ENCODE data around the gene SPRY2.
"Not testable (repeated sequence)": the region's sequence is repeated elsewhere in the genome, so short reads cannot be mapped to it uniquely, and the experiment has no call there.

The SPRY2 gene

DNA sequence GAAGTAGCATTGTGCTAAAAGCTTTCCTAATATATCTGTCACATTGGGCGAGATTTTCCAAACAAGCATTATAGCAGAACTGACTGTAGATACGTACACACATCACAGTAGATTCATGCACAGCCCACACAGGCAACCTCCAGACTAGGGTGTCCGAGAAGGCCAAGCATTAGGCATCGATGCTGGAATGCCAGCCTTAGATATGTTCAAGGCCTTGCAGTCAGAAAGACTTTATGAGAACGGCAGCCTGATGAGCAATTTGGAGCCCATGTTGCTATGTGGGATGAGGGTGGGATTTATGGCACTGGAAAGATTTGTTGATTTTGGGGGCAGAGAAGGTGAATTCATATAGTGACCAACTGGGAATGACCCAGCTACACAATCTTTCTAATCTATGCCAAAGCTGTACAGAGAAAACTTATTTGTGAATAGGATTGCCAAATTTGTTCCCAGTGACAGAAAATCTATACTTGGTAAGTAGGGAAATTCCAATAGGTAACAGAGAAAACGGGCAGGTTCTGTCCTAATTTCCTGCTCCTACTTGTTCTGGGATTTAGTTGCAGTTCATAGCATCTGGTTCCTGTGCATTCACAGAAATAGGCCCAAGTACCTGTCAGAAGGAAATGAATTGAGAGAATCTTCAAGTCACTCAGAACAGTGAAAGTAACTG lies 31.0 kb upstream of the SPRY2 start:
- Histone ChIP-seq H3K9me3 (ENCODE audit: control insufficient read depth in 1 of 2, low read length in 2 of 2) (no peaks in the 10 kb centered on the region), H3K4me3 (ENCODE audit: low read depth in 1 of 2, low read length in 2 of 2) (no peak overlapping the region), H3K36me3 (ENCODE audit: control insufficient read depth in 1 of 2, insufficient read depth in 2 of 2, low read length in 2 of 2) (no peaks in the 10 kb centered on the region), H3K4me1 (ENCODE audit: control insufficient read depth in 1 of 2, insufficient read depth in 2 of 2, low read length in 2 of 2) (no peaks in the 10 kb centered on the region), H3K27me3 (ENCODE audit: low read depth, low read length) (no peaks in the 10 kb centered on the region), H3K27ac (ENCODE audit: low read length) (no peak overlapping the region)

DNA sequence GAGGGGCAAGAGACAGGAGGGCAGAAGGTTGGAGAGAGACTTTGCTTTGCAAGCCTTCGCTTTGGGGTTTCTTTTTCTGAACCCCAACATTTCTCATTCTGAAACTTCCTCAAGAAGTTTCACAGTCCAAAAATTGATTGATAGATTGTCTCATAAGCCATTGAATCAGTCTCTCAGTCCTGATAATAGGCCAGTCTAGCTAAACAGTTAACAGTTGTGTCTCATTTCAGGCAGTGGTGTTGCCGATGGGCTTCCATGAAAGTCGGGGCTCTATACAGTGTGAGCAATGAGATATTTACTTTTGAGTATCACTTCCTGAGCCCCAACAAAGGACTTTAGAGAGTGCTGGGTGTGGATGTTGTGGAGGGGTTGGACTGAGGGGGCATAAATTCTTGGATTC lies 26.5 kb upstream of the SPRY2 start:
- H3K4me1 ChIP-seq (ENCODE audit: control insufficient read depth in 1 of 2, insufficient read depth in 2 of 2, low read length in 2 of 2): no peaks in the 10 kb centered on the region
- H3K27ac ChIP-seq (ENCODE audit: low read length): no peak overlapping the region
- H3K4me3 ChIP-seq (ENCODE audit: low read depth in 1 of 2, low read length in 2 of 2): no peak overlapping the region
- no peaks in the 10 kb centered on the region for H3K36me3 ChIP-seq (ENCODE audit: control insufficient read depth in 1 of 2, insufficient read depth in 2 of 2, low read length in 2 of 2)
- H3K27me3 ChIP-seq (ENCODE audit: low read depth, low read length): no peaks in the 10 kb centered on the region
- no peaks in the 10 kb centered on the region for H3K9me3 ChIP-seq (ENCODE audit: control insufficient read depth in 1 of 2, low read length in 2 of 2)

DNA sequence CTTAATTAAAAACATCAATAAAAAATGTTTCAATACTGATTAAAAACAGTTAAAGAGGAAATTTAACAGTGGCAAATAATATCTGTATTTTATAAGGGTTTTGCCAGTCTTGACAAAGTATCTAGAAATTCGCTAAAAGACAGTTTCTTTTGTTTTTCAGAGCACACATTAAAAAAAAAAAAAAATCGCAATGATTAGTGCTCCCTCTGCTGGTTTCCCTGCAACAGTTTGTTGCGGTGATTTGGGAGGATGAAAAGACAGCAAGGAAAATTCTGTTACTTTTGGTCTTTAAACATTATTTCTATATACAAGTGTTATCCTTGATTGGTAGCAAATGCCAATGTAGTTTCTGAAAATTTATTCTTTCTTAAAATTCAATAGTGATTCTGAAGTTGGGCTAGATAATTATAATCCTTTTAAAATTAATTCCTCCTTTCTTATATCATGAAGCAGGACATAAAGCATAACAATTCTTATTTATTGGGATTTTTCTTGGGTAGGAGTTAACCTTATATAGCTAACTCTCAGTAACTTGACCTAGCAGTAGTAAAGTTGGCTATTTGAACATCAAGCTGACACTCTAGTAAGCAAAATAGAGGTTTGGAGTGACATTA lies 23.1 kb upstream of the SPRY2 start:
- H3K27me3 ChIP-seq (ENCODE audit: low read depth, low read length): no peaks in the 10 kb centered on the region
- H3K36me3 ChIP-seq (ENCODE audit: control insufficient read depth in 1 of 2, insufficient read depth in 2 of 2, low read length in 2 of 2): no peaks in the 10 kb centered on the region
- H3K27ac ChIP-seq (ENCODE audit: low read length): no peak overlapping the region
- no peaks in the 10 kb centered on the region for H3K4me1 ChIP-seq (ENCODE audit: control insufficient read depth in 1 of 2, insufficient read depth in 2 of 2, low read length in 2 of 2)
- no peak overlapping the region for H3K4me3 ChIP-seq (ENCODE audit: low read depth in 1 of 2, low read length in 2 of 2)
- no peaks in the 10 kb centered on the region for H3K9me3 ChIP-seq (ENCODE audit: control insufficient read depth in 1 of 2, low read length in 2 of 2)

DNA sequence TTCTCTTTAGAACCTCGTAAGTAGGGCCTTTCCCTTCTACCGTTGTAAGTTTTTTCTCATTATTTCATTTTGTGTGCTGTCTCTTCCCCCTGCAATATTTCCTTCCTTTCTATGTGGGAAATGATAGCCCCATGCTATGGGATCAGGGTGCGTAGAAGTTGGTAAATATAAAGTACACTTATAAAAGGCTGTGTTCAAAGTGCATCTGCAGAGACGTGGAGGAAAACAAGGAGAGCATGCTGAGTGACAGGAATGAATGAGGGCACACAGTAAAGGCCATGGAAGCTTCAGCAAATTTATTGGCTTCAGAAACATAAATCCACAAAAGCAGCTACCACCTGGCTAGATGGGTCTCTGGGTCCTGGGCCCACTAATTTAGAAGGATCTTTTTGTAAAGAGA lies 21.6 kb upstream of the SPRY2 start:
- Histone ChIP-seq H3K9me3 (ENCODE audit: control insufficient read depth in 1 of 2, low read length in 2 of 2) (no peaks in the 10 kb centered on the region), H3K4me3 (ENCODE audit: low read depth in 1 of 2, low read length in 2 of 2) (no peak overlapping the region), H3K4me1 (ENCODE audit: control insufficient read depth in 1 of 2, insufficient read depth in 2 of 2, low read length in 2 of 2) (no peaks in the 10 kb centered on the region), H3K36me3 (ENCODE audit: control insufficient read depth in 1 of 2, insufficient read depth in 2 of 2, low read length in 2 of 2) (no peaks in the 10 kb centered on the region), H3K27me3 (ENCODE audit: low read depth, low read length) (no peaks in the 10 kb centered on the region), H3K27ac (ENCODE audit: low read length) (no peak overlapping the region)

DNA sequence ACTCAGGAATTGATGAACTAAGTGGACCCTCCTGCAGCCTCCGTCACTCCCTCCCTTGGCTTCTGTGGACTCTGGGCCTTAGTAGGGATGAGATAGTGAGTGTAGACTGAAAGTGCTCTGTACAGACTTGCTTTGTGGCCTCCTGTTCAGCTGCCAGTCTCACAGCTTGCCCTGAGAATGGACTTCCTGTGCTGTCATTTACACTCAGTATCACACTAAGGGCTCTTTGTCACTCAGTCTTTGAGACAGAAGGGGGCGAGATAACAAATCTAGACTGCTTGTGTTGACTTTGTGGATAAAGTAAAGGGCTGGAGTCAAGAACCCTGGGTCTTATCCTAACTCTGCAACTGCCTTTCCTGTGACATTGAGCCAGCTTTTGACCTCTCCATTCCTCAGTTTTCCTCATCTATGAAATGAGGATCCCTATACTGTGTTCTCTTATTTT lies 21.0 kb upstream of the SPRY2 start:
- Histone ChIP-seq H3K36me3 (ENCODE audit: control insufficient read depth in 1 of 2, insufficient read depth in 2 of 2, low read length in 2 of 2) (no peaks in the 10 kb centered on the region), H3K27me3 (ENCODE audit: low read depth, low read length) (no peaks in the 10 kb centered on the region), H3K9me3 (ENCODE audit: control insufficient read depth in 1 of 2, low read length in 2 of 2) (no peaks in the 10 kb centered on the region), H3K4me3 (ENCODE audit: low read depth in 1 of 2, low read length in 2 of 2) (no peak overlapping the region), H3K4me1 (ENCODE audit: control insufficient read depth in 1 of 2, insufficient read depth in 2 of 2, low read length in 2 of 2) (no peaks in the 10 kb centered on the region), H3K27ac (ENCODE audit: low read length) (no peak overlapping the region)

DNA sequence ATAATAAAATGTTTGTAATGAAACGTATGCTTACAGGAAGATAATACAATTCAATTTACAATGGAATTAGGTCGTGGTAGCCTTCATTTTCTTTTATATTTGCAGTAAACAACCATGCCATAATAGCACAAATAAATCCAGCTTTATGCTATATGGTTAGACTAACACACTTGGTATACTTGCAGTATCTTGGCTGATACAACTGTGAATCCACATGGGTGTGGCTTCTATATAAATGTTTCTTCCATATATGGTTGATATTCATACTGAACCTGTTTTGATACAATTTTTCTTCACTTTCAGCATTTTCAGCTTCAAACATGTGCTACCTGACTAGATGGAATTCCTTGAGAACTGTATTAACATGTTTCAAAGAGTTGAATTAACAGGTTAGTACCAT lies 20.4 kb upstream of the SPRY2 start:
- Histone ChIP-seq H3K4me3 (ENCODE audit: low read depth in 1 of 2, low read length in 2 of 2) (no peak overlapping the region), H3K27ac (ENCODE audit: low read length) (no peak overlapping the region), H3K9me3 (ENCODE audit: control insufficient read depth in 1 of 2, low read length in 2 of 2) (no peaks in the 10 kb centered on the region), H3K27me3 (ENCODE audit: low read depth, low read length) (no peaks in the 10 kb centered on the region), H3K36me3 (ENCODE audit: control insufficient read depth in 1 of 2, insufficient read depth in 2 of 2, low read length in 2 of 2) (no peaks in the 10 kb centered on the region), H3K4me1 (ENCODE audit: control insufficient read depth in 1 of 2, insufficient read depth in 2 of 2, low read length in 2 of 2) (no peaks in the 10 kb centered on the region)

DNA sequence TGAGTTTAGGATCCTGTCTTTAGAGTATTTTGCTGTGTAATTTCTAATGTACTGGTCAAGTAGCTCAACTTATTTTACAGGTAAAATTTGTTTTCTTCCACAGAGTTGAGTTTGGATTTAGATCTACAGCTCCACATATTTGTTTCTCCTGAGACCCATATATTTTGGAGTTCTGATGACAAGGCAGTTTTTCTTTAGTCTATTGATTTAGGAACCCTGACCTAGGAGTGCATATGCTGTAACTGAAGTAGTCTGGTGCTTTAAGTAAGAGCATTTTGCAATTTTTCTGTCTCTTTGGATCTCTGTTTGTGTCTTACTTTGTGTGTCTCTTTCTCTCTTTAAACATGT lies 19.5 kb upstream of the SPRY2 start:
- no peaks in the 10 kb centered on the region for H3K27me3 ChIP-seq (ENCODE audit: low read depth, low read length)
- H3K27ac ChIP-seq (ENCODE audit: low read length): no peak overlapping the region
- H3K4me3 ChIP-seq (ENCODE audit: low read depth in 1 of 2, low read length in 2 of 2): no peak overlapping the region
- no peaks in the 10 kb centered on the region for H3K9me3 ChIP-seq (ENCODE audit: control insufficient read depth in 1 of 2, low read length in 2 of 2)
- no peaks in the 10 kb centered on the region for H3K4me1 ChIP-seq (ENCODE audit: control insufficient read depth in 1 of 2, insufficient read depth in 2 of 2, low read length in 2 of 2)
- no peaks in the 10 kb centered on the region for H3K36me3 ChIP-seq (ENCODE audit: control insufficient read depth in 1 of 2, insufficient read depth in 2 of 2, low read length in 2 of 2)

DNA sequence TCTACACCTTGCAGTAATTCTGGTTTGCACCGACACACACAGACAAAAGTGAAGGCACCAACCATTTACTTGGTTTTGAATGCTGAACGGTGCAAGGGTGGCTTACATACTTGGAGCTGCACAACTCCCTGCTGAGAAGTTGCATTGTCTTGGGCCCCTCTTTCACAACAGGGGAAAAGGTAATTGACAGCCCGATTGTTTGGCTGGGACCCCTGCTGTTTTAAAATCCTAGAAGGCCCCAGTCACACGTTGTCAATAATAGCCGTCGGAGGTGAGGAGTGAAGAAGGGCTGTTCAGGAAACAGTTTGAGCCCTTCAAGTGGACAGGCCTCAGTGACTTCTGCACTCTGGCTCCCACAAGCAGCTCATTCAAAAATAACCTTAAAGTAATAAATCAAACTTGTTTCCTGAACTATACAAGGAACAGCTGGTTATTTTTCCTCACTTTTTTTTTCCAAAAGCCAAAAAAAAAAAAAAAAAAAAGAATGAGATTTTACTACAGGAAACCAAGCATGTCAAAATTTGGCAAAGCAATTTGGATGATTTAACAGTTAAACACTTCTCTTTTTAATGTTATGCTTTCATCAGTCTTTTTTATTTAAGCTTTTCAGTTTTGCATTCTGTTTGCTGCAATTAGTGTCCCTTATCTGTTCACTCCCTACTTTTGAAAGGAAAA lies 19.0 kb upstream of the SPRY2 start:
- Histone ChIP-seq H3K36me3 (ENCODE audit: control insufficient read depth in 1 of 2, insufficient read depth in 2 of 2, low read length in 2 of 2) (no peaks in the 10 kb centered on the region), H3K27ac (ENCODE audit: low read length) (no peak overlapping the region)

DNA sequence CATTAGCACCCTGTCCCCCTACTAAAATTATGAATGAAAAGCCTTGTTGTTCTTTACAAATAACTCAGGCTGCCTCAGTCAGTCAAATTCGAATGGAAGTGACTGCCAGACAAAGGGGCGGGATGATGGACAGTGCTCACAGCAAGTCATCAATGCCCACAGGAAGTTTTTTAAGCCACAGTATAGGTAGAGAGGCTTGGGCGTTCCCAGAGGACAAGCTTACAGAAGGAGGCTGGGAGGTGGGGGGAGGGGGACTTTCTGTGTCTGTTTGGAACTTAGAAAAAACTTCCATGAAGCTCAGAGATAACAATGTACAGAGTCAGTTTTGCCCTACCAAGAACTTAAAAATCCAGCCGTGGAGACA lies 18.5 kb upstream of the SPRY2 start:
- H3K27ac ChIP-seq (ENCODE audit: low read length): no peak overlapping the region
- H3K4me3 ChIP-seq (ENCODE audit: low read depth in 1 of 2, low read length in 2 of 2): no peak overlapping the region
- no peaks in the 10 kb centered on the region for H3K27me3 ChIP-seq (ENCODE audit: low read depth, low read length)

More for the DNA sequence above, 19.0 kb upstream of the SPRY2 start:
- Histone ChIP-seq H3K9me3 (ENCODE audit: control insufficient read depth in 1 of 2, low read length in 2 of 2) (no peaks in the 10 kb centered on the region), H3K4me1 (ENCODE audit: control insufficient read depth in 1 of 2, insufficient read depth in 2 of 2, low read length in 2 of 2) (no peaks in the 10 kb centered on the region), H3K27me3 (ENCODE audit: low read depth, low read length) (no peaks in the 10 kb centered on the region), H3K4me3 (ENCODE audit: low read depth in 1 of 2, low read length in 2 of 2) (no peak overlapping the region)

DNA sequence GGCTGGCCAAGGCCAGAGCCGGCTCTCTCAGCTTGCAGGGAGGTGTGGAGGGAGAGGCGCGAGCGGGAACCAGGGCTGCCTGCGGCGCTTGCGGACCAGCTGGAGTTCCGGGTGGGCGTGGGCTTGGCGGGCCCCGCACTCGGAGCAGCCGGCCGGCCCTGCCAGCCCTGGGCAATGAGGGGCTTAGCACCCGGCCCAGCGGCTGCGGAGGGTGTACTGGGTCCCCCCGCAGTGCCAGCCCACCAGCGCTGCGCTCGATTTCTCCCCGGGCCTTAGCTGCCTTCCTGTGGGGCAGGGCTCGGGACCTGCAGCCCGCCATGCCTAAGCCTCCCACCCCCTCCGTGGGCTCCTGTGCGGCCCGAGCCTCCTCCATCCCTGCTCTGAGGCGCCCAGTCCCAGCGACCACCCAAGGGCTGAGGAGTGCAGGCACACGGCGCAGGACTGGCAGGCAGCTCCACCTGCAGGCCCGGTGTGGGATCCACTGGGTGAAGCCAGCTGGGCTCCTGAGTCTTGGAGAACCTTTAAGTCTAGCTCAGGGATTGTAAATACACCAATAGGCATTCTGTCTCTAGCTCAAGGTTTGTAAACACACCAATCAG lies 14.7 kb upstream of the SPRY2 start:
- H3K4me1 ChIP-seq (ENCODE audit: control insufficient read depth in 1 of 2, insufficient read depth in 2 of 2, low read length in 2 of 2); H3K27me3 ChIP-seq (ENCODE audit: low read depth, low read length); H3K4me3 ChIP-seq (ENCODE audit: low read depth in 1 of 2, low read length in 2 of 2); H3K27ac ChIP-seq (ENCODE audit: low read length); H3K9me3 ChIP-seq (ENCODE audit: control insufficient read depth in 1 of 2, low read length in 2 of 2); H3K36me3 ChIP-seq (ENCODE audit: control insufficient read depth in 1 of 2, insufficient read depth in 2 of 2, low read length in 2 of 2): not testable (repeated sequence)

More for the DNA sequence above, 18.5 kb upstream of the SPRY2 start:
- Histone ChIP-seq H3K36me3 (ENCODE audit: control insufficient read depth in 1 of 2, insufficient read depth in 2 of 2, low read length in 2 of 2) (no peaks in the 10 kb centered on the region), H3K9me3 (ENCODE audit: control insufficient read depth in 1 of 2, low read length in 2 of 2) (no peaks in the 10 kb centered on the region), H3K4me1 (ENCODE audit: control insufficient read depth in 1 of 2, insufficient read depth in 2 of 2, low read length in 2 of 2) (no peaks in the 10 kb centered on the region)

DNA sequence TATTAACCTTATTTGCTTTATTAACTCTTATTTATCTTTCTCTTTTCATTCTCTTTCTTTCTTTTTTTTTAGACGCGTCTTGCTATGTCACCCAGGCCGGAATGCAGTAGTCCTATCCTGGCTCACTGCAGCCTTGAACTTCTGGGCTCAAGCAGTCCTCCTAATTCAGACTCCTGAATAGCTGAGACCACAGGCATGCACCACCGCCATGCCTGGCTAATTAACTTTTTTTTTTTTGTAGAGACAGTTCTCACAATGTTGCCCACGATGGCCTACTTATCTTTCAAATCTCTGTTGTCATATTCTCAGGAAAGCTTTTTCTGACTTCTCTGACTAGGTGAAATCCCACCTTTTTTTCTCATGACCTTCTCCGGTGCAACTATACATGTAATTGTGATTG lies 7.8 kb upstream of the SPRY2 start:
- Histone ChIP-seq H3K27ac (ENCODE audit: low read length) (no peak overlapping the region), H3K27me3 (ENCODE audit: low read depth, low read length) (no peaks in the 10 kb centered on the region), H3K9me3 (ENCODE audit: control insufficient read depth in 1 of 2, low read length in 2 of 2) (no peaks in the 10 kb centered on the region), H3K36me3 (ENCODE audit: control insufficient read depth in 1 of 2, insufficient read depth in 2 of 2, low read length in 2 of 2) (no peaks in the 10 kb centered on the region), H3K4me3 (ENCODE audit: low read depth in 1 of 2, low read length in 2 of 2) (no peak overlapping the region), H3K4me1 (ENCODE audit: control insufficient read depth in 1 of 2, insufficient read depth in 2 of 2, low read length in 2 of 2) (no peaks in the 10 kb centered on the region)

All from muscle layer of duodenum (tissue), 2 donors.